Adrenal gland (tissue), 5 donors: ENCODE data around the gene COMMD4.

Experiments used
- CTCF ChIP-seq, 6 experiments: fragments of 450-650 bp in 4 of 6; fragments of 200-600 bp in 2 of 6; sonication (generic) in 1 of 6; IDR thresholded peaks; 1 replicate in 5 of 6; 2 replicates in 1 of 6; pipeline versions ENCODE4 v1.5.1 to v1.8.0; 2016 to 2021; ENCODE audit warnings: antibody characterized with exemption in 6 of 6, mild to moderate bottlenecking in 2 of 6, moderate library complexity in 1 of 6
- POLR2A ChIP-seq, 2 donors: fragments of 450-650 bp; IDR thresholded peaks; one replicate each; pipeline ENCODE4 v1.6.1; 2017; ENCODE audit warnings: antibody characterized with exemption in 2 of 2, mild to moderate bottlenecking in 2 of 2, moderate library complexity in 1 of 2
- donor health status: DM: no; HTN: no; CAD: no.

GRCh38 chr15:75350601-75351361 is 14.9 kb downstream of the COMMD4 start:
- TF ChIP-seq CTCF (IDR thresholded peaks at IDR 0.05), result no peak
- no peak for TF ChIP-seq POLR2A (IDR thresholded peaks at IDR 0.05)
